Suprapubic skin (tissue), 3 donors: ENCODE data around the gene EEF1AKMT3.

Experiments
- EP300 ChIP-seq: sonication (generic); formaldehyde crosslinking; IDR thresholded peaks from one replicate; pipeline ENCODE4 v1.6.1; 2017; ENCODE audit warnings: antibody characterized with exemption
- POLR2A ChIP-seq, 2 donors: fragments of 450-650 bp; IDR thresholded peaks; one replicate each; pipeline ENCODE4 v1.6.1; 2017; ENCODE audit warnings: antibody characterized with exemption in 2 of 2, mild to moderate bottlenecking in 2 of 2, moderate library complexity in 2 of 2
- TF ChIP-seq, protein P1 (sequence below), 2 donors: fragments of 200-600 bp in 1 of 2; fragments of 450-650 bp in 1 of 2; sonication (generic) in 1 of 2; IDR thresholded peaks; one replicate each; pipeline ENCODE4 v1.5.1; 2016 to 2019; ENCODE audit warnings: antibody characterized with exemption in 2 of 2, mild to moderate bottlenecking in 1 of 2, moderate library complexity in 1 of 2

GRCh38 chr12:57735198-57735855 is 37.1 kb upstream of the EEF1AKMT3 start:
- TF ChIP-seq, protein P1, sequence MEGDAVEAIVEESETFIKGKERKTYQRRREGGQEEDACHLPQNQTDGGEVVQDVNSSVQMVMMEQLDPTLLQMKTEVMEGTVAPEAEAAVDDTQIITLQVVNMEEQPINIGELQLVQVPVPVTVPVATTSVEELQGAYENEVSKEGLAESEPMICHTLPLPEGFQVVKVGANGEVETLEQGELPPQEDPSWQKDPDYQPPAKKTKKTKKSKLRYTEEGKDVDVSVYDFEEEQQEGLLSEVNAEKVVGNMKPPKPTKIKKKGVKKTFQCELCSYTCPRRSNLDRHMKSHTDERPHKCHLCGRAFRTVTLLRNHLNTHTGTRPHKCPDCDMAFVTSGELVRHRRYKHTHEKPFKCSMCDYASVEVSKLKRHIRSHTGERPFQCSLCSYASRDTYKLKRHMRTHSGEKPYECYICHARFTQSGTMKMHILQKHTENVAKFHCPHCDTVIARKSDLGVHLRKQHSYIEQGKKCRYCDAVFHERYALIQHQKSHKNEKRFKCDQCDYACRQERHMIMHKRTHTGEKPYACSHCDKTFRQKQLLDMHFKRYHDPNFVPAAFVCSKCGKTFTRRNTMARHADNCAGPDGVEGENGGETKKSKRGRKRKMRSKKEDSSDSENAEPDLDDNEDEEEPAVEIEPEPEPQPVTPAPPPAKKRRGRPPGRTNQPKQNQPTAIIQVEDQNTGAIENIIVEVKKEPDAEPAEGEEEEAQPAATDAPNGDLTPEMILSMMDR (IDR thresholded peaks at IDR 0.05), result no peak
- no peak for TF ChIP-seq EP300
- no peak for TF ChIP-seq POLR2A (IDR thresholded peaks at IDR 0.05)
